Calu3 (cell line): ENCODE data around the gene CNTNAP2. TPM values are rescaled to one million over a fixed set of nuclear protein-coding genes. Genes with fewer than 3 reads are reported as not detected.

ENCODE experiments used
- BruUV-seq: library from RNA; stranded (reverse); fragments of 400-500 nt; replicated peaks from 2 replicates; lab custom pipeline; 2021; lab: Mats Ljungman, UMichigan
- CTCF ChIA-PET: fragments of 300-600 bp; sonication (Branson Sonifier 250); formaldehyde crosslinking; loops from one replicate; lab custom pipeline; 2022; ENCODE audit warnings: antibody characterized with exemption; lab: Charles Lee
- DNase-seq: peaks from one replicate; pipeline ENCODE4 v3.0.0; 2022
- H3K27ac Mint-ChIP-seq: one replicate; pipeline ENCODE4 v1.8.0; 2022; ENCODE audit warnings: mixed read lengths; ENCODE audit not compliant: unreplicated experiment
- H3K27me3 Mint-ChIP-seq: one replicate; pipeline ENCODE4 v1.8.0; 2022; ENCODE audit warnings: mixed read lengths; ENCODE audit not compliant: unreplicated experiment
- H3K36me3 Mint-ChIP-seq: one replicate; pipeline ENCODE4 v1.8.0; 2022; ENCODE audit warnings: mild to moderate bottlenecking, moderate library complexity, mixed read lengths; ENCODE audit not compliant: insufficient read depth, unreplicated experiment
- H3K4me1 Mint-ChIP-seq: one replicate; pipeline ENCODE4 v1.8.0; 2022; ENCODE audit warnings: mild to moderate bottlenecking, low read depth, mixed read lengths; ENCODE audit not compliant: unreplicated experiment
- H3K4me3 Mint-ChIP-seq: one replicate; pipeline ENCODE4 v1.8.0; 2022; ENCODE audit warnings: mild to moderate bottlenecking, low read depth, moderate library complexity, mixed read lengths; ENCODE audit not compliant: unreplicated experiment
- H3K9me3 Mint-ChIP-seq: one replicate; pipeline ENCODE4 v1.8.0; 2022; ENCODE audit warnings: low read depth, mixed read lengths; ENCODE audit not compliant: unreplicated experiment
- intact Hi-C: fragments of 100-400 bp; cut with micrococcal nuclease; formaldehyde crosslinking; loops from one replicate; pipeline ENCODE4 v1.10.0; 2022; ENCODE audit not compliant: unreplicated experiment
- total RNA-seq: library from RNA; stranded (reverse); gene quantifications from 2 replicates; pipeline ENCODE4 v1.2.3, GENCODE V29; 2022
- TF ChIP-seq, protein P1 (sequence below): fragments of 200-600 bp; IDR thresholded peaks from one replicate; pipeline ENCODE4 v1.8.0; 2022; ENCODE audit warnings: antibody characterized with exemption; ENCODE audit not compliant: unreplicated experiment

The CNTNAP2 gene
- total RNA-seq, 1 experiment from 2014 or later: 1.1 TPM

DNA sequence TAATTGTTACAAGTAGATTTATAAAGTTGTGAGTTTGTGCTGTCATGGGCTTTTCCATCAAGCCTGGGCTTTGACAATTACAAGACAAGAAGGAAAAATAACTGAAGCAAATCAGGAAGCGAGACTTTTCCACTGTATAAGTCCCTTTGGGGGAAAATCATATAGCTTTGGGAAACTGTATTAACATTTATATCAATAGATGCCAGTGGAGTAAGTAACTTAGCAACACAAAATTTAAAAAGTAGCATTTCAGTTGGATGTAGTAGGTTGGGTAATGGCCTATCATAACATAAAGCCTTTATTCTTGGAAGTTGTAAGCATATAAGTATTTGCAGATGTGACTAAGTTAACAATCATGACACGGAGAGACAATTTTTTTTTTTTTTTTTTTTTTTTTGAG lies 931.1 kb downstream of the CNTNAP2 start:
- no peaks in the 10 kb centered on the region for H3K36me3 Mint-ChIP-seq
- H3K27ac Mint-ChIP-seq: no peak overlapping the region
- H3K27me3 Mint-ChIP-seq: no peaks in the 10 kb centered on the region
- no peaks in the 10 kb centered on the region for H3K4me1 Mint-ChIP-seq
- H3K4me3 Mint-ChIP-seq: no peak overlapping the region
- DNase-seq: no peak
- CTCF ChIA-PET: no interaction called here
- TF ChIP-seq, protein P1, sequence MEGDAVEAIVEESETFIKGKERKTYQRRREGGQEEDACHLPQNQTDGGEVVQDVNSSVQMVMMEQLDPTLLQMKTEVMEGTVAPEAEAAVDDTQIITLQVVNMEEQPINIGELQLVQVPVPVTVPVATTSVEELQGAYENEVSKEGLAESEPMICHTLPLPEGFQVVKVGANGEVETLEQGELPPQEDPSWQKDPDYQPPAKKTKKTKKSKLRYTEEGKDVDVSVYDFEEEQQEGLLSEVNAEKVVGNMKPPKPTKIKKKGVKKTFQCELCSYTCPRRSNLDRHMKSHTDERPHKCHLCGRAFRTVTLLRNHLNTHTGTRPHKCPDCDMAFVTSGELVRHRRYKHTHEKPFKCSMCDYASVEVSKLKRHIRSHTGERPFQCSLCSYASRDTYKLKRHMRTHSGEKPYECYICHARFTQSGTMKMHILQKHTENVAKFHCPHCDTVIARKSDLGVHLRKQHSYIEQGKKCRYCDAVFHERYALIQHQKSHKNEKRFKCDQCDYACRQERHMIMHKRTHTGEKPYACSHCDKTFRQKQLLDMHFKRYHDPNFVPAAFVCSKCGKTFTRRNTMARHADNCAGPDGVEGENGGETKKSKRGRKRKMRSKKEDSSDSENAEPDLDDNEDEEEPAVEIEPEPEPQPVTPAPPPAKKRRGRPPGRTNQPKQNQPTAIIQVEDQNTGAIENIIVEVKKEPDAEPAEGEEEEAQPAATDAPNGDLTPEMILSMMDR: no peak
- intact Hi-C loops: no loop called here
- H3K9me3 Mint-ChIP-seq: peaks cover 10% of the 10 kb centered on the region
- BruUV-seq: no TSS peak

- H3K27ac Mint-ChIP-seq: no peak overlapping the region
- intact Hi-C loops: no loop called here
- CTCF ChIA-PET: no interaction called here
- DNase-seq: no peak
- H3K36me3 Mint-ChIP-seq: no peaks in the 10 kb centered on the region
- TF ChIP-seq, protein P1: no peak
- H3K27me3 Mint-ChIP-seq: no peaks in the 10 kb centered on the region
- BruUV-seq: no TSS peak
- H3K9me3 Mint-ChIP-seq: peaks cover 11% of the 10 kb centered on the region
- H3K4me1 Mint-ChIP-seq: no peaks in the 10 kb centered on the region
- H3K4me3 Mint-ChIP-seq: no peak overlapping the region
Observed at GRCh38 chr7:147048864-147049263, 932.3 kb downstream of the CNTNAP2 start.

DNA sequence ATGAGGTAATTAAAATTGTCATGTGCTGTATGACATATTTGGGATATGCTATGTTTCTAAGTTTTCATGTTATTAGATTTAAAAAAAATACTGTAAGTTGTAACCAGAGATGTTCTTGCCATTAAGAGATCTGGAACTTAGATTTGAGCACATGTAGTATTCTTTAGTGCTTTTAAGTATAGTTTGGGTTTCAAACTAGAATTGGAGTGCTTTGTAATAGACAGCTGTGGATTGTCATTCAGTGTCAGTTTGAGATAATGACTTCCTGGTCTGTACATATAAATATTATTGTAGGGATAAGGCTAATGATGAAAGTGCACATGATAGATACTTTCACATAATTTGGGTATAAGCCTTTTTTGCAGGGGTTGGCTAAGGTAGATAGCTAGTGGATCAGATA lies 936.2 kb downstream of the CNTNAP2 start:
- no peak overlapping the region for H3K27ac Mint-ChIP-seq
- H3K4me1 Mint-ChIP-seq: no peaks in the 10 kb centered on the region
- intact Hi-C loops: no loop called here
- H3K4me3 Mint-ChIP-seq: no peak overlapping the region
- CTCF ChIA-PET: no interaction called here
- no peak for DNase-seq
- peaks cover 11% of the 10 kb centered on the region for H3K9me3 Mint-ChIP-seq
- H3K36me3 Mint-ChIP-seq: no peaks in the 10 kb centered on the region
- no TSS peak for BruUV-seq
- no peaks in the 10 kb centered on the region for H3K27me3 Mint-ChIP-seq
- TF ChIP-seq, protein P1: no peak

- DNase-seq: no peak
- Mint-ChIP-seq H3K36me3 (no peaks in the 10 kb centered on the region), H3K4me1 (no peaks in the 10 kb centered on the region), H3K9me3 (peaks cover 11% of the 10 kb centered on the region), H3K27me3 (no peaks in the 10 kb centered on the region), H3K27ac (no peak overlapping the region), H3K4me3 (no peak overlapping the region)
- intact Hi-C loops: no loop called here
- no TSS peak for BruUV-seq
- TF ChIP-seq, protein P1: no peak
- CTCF ChIA-PET: no interaction called here
Observed at GRCh38 chr7:147053746-147054145, 937.1 kb downstream of the CNTNAP2 start.
